WTC11 (cell line): Measurements from ENCODE around the gene CAPZB.

Experiments used
- FOXP1 ChIP-seq: sonication (generic); formaldehyde crosslinking; IDR thresholded peaks from 2 replicates; pipeline ENCODE4 v1.8.0; 2022; ENCODE audit warnings: missing genetic modification reagents, mild to moderate bottlenecking, moderate library complexity, borderline replicate concordance
- GABPB1 ChIP-seq: sonication (generic); formaldehyde crosslinking; IDR thresholded peaks from 2 replicates; pipeline ENCODE4 v1.8.1; 2023; ENCODE audit warnings: mild to moderate bottlenecking, missing genetic modification reagents
- SP1 ChIP-seq: sonication (generic); formaldehyde crosslinking; conservative IDR thresholded peaks from 2 replicates; pipeline ENCODE4 v1.8.1; 2022; ENCODE audit warnings: missing genetic modification reagents
- USF2 ChIP-seq: sonication (generic); formaldehyde crosslinking; IDR thresholded peaks from 2 replicates; pipeline ENCODE4 v1.8.1; 2023; ENCODE audit warnings: mild to moderate bottlenecking, missing genetic modification reagents, moderate library complexity

GRCh38 chr1:19310720-19311502, 174.4 kb downstream of the CAPZB start:
- TF ChIP-seq SP1 (CRISPR knock-in tag) (no peak), USF2 (no peak), GABPB1 (no peak), FOXP1 (CRISPR knock-in tag) (no peak)
